AG09309 (cell line): Measurements from ENCODE around the gene SIPA1L2.

Experiments
- DNase-seq: peaks from one replicate; pipeline ENCODE4 v3.0.0-alpha.2; 2010; ENCODE audit warnings: low read depth
- H3K4me3 ChIP-seq: 2 replicates; pipeline ENCODE4 v1.5.1; 2011; ENCODE audit warnings: mild to moderate bottlenecking, low read depth, low read length, moderate library complexity; ENCODE audit not compliant: control insufficient read depth
- TF ChIP-seq, protein P1 (sequence below): IDR thresholded peaks from 2 replicates; pipeline ENCODE4 v1.5.1; 2011; ENCODE audit warnings: mild to moderate bottlenecking, low read depth, low read length, inconsistent platforms; ENCODE audit not compliant: insufficient read depth, control insufficient read depth; ENCODE audit errors: missing control alignments

SIPA1L2 gene

DNA sequence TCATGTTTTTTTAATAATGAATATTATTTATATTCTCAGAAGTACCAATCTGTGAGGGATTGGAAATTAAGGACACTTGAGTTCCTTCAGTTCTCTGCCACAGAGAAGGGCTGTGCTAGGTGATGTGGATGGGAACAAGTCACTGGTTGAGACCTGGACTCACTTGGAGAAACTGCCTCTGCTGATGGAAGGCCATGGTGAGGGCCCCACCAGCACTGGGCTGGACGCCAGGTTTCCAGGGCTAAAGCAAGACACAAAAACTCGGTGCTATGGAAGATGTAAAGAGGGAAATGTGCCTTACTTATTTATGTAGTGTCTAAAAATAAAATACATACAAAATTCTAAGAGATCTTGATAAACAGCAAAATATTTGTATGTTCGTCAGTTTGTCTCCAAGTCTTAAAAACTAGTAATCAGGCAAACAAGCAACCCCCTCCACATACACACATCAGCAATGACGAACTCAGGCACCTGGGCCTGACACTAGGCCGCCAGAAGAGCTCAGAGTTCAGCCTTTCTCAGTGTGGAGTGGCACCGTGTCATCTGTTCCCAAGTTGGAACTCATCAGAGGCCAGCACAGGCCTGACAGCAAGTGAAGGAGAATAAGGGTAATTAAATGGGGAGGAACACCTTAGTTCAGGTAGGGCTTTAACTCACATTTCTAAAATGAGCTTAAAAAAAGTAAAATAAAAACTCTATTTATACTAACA lies 19.6 kb downstream of the SIPA1L2 start:
- H3K4me3 ChIP-seq = no peak overlapping the region
- TF ChIP-seq, protein P1, sequence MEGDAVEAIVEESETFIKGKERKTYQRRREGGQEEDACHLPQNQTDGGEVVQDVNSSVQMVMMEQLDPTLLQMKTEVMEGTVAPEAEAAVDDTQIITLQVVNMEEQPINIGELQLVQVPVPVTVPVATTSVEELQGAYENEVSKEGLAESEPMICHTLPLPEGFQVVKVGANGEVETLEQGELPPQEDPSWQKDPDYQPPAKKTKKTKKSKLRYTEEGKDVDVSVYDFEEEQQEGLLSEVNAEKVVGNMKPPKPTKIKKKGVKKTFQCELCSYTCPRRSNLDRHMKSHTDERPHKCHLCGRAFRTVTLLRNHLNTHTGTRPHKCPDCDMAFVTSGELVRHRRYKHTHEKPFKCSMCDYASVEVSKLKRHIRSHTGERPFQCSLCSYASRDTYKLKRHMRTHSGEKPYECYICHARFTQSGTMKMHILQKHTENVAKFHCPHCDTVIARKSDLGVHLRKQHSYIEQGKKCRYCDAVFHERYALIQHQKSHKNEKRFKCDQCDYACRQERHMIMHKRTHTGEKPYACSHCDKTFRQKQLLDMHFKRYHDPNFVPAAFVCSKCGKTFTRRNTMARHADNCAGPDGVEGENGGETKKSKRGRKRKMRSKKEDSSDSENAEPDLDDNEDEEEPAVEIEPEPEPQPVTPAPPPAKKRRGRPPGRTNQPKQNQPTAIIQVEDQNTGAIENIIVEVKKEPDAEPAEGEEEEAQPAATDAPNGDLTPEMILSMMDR = no peak
- DNase-seq = no peak

DNA sequence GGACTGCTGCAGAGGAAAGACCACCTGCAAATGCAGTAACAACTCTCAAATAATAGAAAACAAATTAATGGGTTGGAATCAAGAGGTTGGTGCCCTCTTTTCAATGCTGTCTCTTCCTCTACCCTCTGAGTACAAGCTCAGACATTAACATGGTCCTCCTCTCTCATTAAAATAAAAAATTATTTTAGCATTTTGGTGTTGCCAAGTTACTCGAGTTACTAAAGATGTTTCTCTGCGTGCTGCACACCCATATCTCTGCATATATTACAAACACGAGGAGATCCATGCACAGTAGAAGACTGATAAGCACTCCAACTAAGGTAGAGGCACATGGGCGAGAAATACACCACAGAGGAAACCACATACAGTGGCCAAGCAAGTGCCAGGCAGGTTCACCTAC lies 21.5 kb downstream of the SIPA1L2 start:
- TF ChIP-seq, protein P1 = no peak
- no peak overlapping the region for H3K4me3 ChIP-seq
- DNase-seq = no peak

DNA sequence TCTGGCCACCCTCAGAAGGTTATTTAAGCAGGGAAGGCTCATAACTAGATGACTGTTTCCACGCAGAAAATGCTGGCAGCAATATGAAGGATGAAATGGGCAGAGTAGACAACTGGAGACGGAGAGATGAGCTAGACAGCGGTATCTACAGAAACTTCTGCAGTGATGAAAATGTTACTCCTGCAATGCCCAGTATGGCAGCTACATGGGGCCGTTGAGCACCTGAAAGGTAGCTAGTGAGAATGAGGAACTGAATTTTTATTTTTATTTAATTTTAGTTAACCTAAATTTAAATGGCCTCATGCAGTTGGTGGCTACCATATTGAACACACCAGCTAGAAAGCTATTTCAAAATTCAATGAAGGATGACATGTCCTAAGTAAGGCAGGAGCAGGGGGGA lies 27.3 kb downstream of the SIPA1L2 start:
- TF ChIP-seq, protein P1 = no peak
- no peak overlapping the region for H3K4me3 ChIP-seq
- no peak for DNase-seq

DNA sequence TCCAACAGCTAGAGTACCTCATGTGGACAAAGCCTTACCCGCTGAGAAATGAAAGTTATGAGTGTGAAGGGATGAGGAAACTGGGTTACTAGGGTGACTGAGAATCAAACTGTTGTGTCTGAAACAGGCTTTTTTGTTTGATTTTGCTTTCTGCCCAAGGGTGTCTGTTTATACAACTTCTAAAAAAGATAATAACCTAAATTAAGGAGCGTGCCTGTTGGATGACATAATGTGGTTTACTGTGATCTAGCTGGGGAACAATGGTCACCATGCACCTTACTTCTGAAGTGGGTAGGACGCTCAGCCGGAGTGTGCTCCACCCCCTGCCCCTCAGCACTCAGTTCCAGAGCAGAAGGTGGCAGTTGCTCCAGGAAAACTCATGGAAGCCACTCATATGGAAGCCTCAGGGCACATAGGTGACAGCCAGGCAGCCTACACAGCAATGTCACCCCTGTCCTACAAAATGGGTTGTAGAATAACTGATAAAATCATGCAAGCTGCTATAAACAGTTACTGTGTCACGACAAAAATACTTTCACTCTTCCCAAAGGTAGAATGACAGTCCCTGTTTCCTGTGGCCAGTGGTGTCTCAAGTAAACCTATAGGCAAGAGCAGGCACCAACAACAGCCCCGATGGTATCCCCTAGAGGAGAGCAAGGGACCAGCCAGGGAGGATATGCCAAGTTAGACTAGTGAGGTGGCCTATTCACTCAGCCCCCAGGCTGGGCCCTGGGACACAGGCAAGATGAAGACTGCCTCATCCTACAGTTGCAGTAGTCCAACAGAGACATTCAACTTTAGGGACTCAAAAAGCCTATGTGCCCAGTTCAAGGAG lies 29.3 kb downstream of the SIPA1L2 start:
- no peak for DNase-seq
- TF ChIP-seq, protein P1 = no peak
- H3K4me3 ChIP-seq = no peak overlapping the region

DNA sequence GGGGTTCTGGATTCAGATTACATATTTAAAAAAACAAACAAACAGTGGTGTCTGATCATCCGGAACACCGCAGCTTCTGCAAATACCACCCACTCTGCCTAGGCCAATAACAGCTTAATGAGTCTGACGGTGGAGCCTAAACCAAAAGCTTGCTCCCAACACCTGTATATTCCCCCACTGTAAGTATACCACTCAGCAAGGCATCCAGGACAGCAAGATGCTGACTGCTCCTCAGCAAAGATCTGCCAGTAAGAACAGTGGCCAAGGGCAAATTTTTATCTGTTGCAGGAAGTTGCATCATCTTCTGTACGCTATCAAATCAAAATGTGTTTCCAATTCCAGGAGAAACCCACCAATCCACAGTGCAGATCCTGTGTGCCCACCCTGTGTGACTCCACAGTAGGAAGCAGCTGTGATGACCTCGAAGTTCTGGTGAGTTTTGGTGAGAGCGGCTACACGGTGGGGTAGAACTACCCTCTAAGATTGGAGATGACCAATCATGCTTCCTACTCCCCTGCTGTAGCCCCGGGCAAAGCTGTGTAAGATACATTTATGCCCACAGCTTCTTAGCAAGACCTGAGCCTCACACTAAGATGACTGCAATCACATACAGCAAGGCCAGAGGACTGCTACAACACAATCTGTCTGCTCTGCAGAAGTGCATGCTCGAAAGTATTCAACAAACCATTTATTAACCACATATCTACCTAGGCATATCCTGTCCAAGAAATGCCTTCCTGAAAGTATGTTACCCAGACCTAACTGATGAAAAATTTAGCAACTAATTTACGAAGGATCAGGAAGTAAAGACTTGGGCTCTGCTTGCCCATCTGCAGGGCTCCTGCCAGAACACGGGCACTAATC lies 30.5 kb downstream of the SIPA1L2 start:
- TF ChIP-seq, protein P1 = no peak
- no peak overlapping the region for H3K4me3 ChIP-seq
- no peak for DNase-seq

DNA sequence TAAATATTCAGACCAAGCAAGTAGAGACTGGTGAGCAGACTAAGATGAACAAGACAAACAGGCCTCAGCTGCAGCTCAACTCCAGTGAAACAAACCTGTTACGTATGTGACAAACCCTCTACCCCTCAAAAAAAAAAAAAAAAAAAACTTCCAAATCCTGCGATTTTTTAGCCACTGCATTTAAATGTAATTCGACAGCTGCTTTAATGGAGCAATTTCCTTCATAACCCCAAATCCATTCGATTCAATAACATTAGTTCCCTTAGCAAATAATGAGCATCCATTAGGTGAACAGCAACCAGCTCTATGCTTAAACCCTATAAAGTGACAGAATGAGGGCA lies 31.1 kb downstream of the SIPA1L2 start:
- no peak overlapping the region for H3K4me3 ChIP-seq
- no peak for DNase-seq
- TF ChIP-seq, protein P1 = no peak
